ENCODE results near the gene LCA5L. TPM values are rescaled to one million over a fixed set of nuclear protein-coding genes. Genes with fewer than 3 reads are reported as not detected.

The LCA5L gene
- 2.8 and 4.3 TPM in 2 replicates for total RNA-seq (2022)
- percentile 50 among the genes with signal in this experiment for Bru-seq, nascent RNA
- percentile 48 among the genes with signal in this experiment for BruChase-seq, experiment 1, labeled RNA remaining after a 6-hour chase
- BruChase-seq, experiment 2, labeled RNA remaining after a 2-hour chase, result percentile 50 among the genes with signal in this experiment
- long read RNA-seq, partial matches to known transcripts, result 0 of 6 reads
- long read RNA-seq, other reads (novel, unspliced or antisense), result 5 of 6 reads

GRCh38 chr21:39445321-39446269 lies at the start of gene LCA5L:
Gene LCA5L, minus strand, starts transcription at chr21:39445778. Its CDS starts 17,285 bp downstream, at chr21:39428493.
- H3K36me3 Mint-ChIP-seq (ENCODE audit: insufficient read depth, unreplicated experiment), result peaks cover 13% of the 10 kb centered on the region
- BruUV-seq (replicated peaks), result TSS peak; percentile 89
- POLR2A ChIA-PET, result interaction anchor here (0.6 to 1.7 kb wide), 5 partner anchors 24 to 1617 kb away, joined by 3 to 10 read pairs (median 4); no protein-coding TSS in a partner anchor
- no peaks in the 10 kb centered on the region for H3K9me3 Mint-ChIP-seq (ENCODE audit: unreplicated experiment)
- peak within 1 kb of the TSS; percentile 96 for H3K27ac Mint-ChIP-seq (ENCODE audit: low read depth, unreplicated experiment)
- TF ChIP-seq CTCF (IDR thresholded peaks at IDR 0.05; ENCODE audit: unreplicated experiment), result no peak
- DNase-seq (ENCODE audit: unreplicated experiment), result peak; percentile 87
- intact Hi-C loops (cut with micrococcal nuclease), result loop anchor here (2.0 kb wide), 1 partner anchor 73 kb away; no protein-coding TSS in a partner anchor
- H3K4me1 Mint-ChIP-seq (ENCODE audit: insufficient read depth, unreplicated experiment), result peaks cover 9% of the 10 kb centered on the region
- H3K4me3 Mint-ChIP-seq (ENCODE audit: unreplicated experiment), result peak within 1 kb of the TSS; percentile 89
- CTCF ChIA-PET, result interaction anchor here (0.7 to 1.4 kb wide), 3 partner anchors 27 to 283 kb away, joined by 3 to 4 read pairs (median 3); no protein-coding TSS in a partner anchor
- no peaks in the 10 kb centered on the region for H3K27me3 Mint-ChIP-seq (ENCODE audit: insufficient read depth, unreplicated experiment)

GRCh38 chr21:39489380-39489924 lies 43.9 kb upstream of the LCA5L start:
- H3K27ac Mint-ChIP-seq (ENCODE audit: low read depth, unreplicated experiment), result no peak overlapping the region
- no peak for DNase-seq (ENCODE audit: unreplicated experiment)
- intact Hi-C loops (cut with micrococcal nuclease), result no loop called here
- no peaks in the 10 kb centered on the region for H3K27me3 Mint-ChIP-seq (ENCODE audit: insufficient read depth, unreplicated experiment)
- BruUV-seq (replicated peaks), result no TSS peak
- no peak for TF ChIP-seq CTCF (IDR thresholded peaks at IDR 0.05; ENCODE audit: unreplicated experiment)
- CTCF ChIA-PET, result no interaction called here
- peaks cover 15% of the 10 kb centered on the region for H3K9me3 Mint-ChIP-seq (ENCODE audit: unreplicated experiment)
- H3K4me3 Mint-ChIP-seq (ENCODE audit: unreplicated experiment), result no peak overlapping the region
- H3K4me1 Mint-ChIP-seq (ENCODE audit: insufficient read depth, unreplicated experiment), result no peaks in the 10 kb centered on the region
- no peaks in the 10 kb centered on the region for H3K36me3 Mint-ChIP-seq (ENCODE audit: insufficient read depth, unreplicated experiment)
- POLR2A ChIA-PET, result no interaction called here

GRCh38 chr21:39484711-39485276 lies 39.2 kb upstream of the LCA5L start:
- CTCF ChIA-PET, result no interaction called here
- no peak for DNase-seq (ENCODE audit: unreplicated experiment)

More at GRCh38 chr21:39484711-39485276, 39.2 kb upstream of the LCA5L start:
- no TSS peak for BruUV-seq (replicated peaks)
- POLR2A ChIA-PET, result no interaction called here
- peaks cover 6% of the 10 kb centered on the region for H3K4me1 Mint-ChIP-seq (ENCODE audit: insufficient read depth, unreplicated experiment)
- no peak overlapping the region for H3K27ac Mint-ChIP-seq (ENCODE audit: low read depth, unreplicated experiment)
- H3K36me3 Mint-ChIP-seq (ENCODE audit: insufficient read depth, unreplicated experiment), result no peaks in the 10 kb centered on the region
- TF ChIP-seq CTCF (IDR thresholded peaks at IDR 0.05; ENCODE audit: unreplicated experiment), result no peak
- H3K27me3 Mint-ChIP-seq (ENCODE audit: insufficient read depth, unreplicated experiment), result no peaks in the 10 kb centered on the region
- H3K9me3 Mint-ChIP-seq (ENCODE audit: unreplicated experiment), result no peaks in the 10 kb centered on the region
- intact Hi-C loops (cut with micrococcal nuclease), result no loop called here
- H3K4me3 Mint-ChIP-seq (ENCODE audit: unreplicated experiment), result no peak overlapping the region
